Glomerular visceral epithelial cell (primary cell): Measurements from ENCODE around the gene SHD.
A peak's percentile ranks its signal among the peaks of the same experiment; 100 is the strongest.

Experiments used
- DNase-seq: peaks from one replicate; pipeline ENCODE4 v3.0.0-alpha.2; 2016; ENCODE audit errors: extremely low spot score

Gene SHD

GRCh38 chr19:4298810-4299550, 19.9 kb downstream of the SHD start:
- no peak for DNase-seq

- no peak for DNase-seq
Measured at GRCh38 chr19:4300589-4300988, 21.5 kb downstream of the SHD start.

- DNase-seq = no peak
Measured at GRCh38 chr19:4301590-4302242, 22.6 kb downstream of the SHD start.

GRCh38 chr19:4302243-4302640, 23.2 kb downstream of the SHD start, which contains the start of gene TMIGD2:
TMIGD2 (minus strand) TSS chr19:4302389; CDS start chr19:4302385, 4 bp downstream.
- DNase-seq = no peak

- DNase-seq = no peak
Measured at GRCh38 chr19:4303819-4304537, 24.9 kb downstream of the SHD start.

- DNase-seq = peak; percentile 74
Measured at GRCh38 chr19:4304538-4305256, 25.6 kb downstream of the SHD start, which contains the start of gene FSD1. FSD1 (plus strand) TSS chr19:4304598; CDS start chr19:4304747, 149 bp downstream.

- DNase-seq = no peak
Measured at GRCh38 chr19:4305257-4305612, 26.2 kb downstream of the SHD start.

GRCh38 chr19:4305659-4306058, 26.6 kb downstream of the SHD start:
- no peak for DNase-seq

- DNase-seq = no peak
Measured at GRCh38 chr19:4310247-4311121, 31.4 kb downstream of the SHD start.

GRCh38 chr19:4313847-4314490, 34.9 kb downstream of the SHD start:
- no peak for DNase-seq

- no peak for DNase-seq
Measured at GRCh38 chr19:4316956-4317355, 37.9 kb downstream of the SHD start.

- no peak for DNase-seq
Measured at GRCh38 chr19:4318460-4318859, 39.4 kb downstream of the SHD start.

GRCh38 chr19:4319067-4319718, 40.1 kb downstream of the SHD start:
- no peak for DNase-seq

- no peak for DNase-seq
Measured at GRCh38 chr19:4320419-4320818, 41.4 kb downstream of the SHD start.

- no peak for DNase-seq
Measured at GRCh38 chr19:4322942-4323665, 44.0 kb downstream of the SHD start.

- DNase-seq = no peak
Measured at GRCh38 chr19:4323692-4324091, 44.6 kb downstream of the SHD start.

- DNase-seq = no peak
Measured at GRCh38 chr19:4324228-4324627, 45.2 kb downstream of the SHD start.

GRCh38 chr19:4326215-4326836, 47.3 kb downstream of the SHD start:
- DNase-seq = no peak

GRCh38 chr19:4326837-4327251, 47.8 kb downstream of the SHD start:
- no peak for DNase-seq
